B cell (primary cell): Measurements from ENCODE around the gene PLXNA1.

ENCODE experiments used
- EZH2 ChIP-seq: IDR thresholded peaks from 2 replicates; pipeline ENCODE4 v1.6.1; 2012; ENCODE audit warnings: borderline replicate concordance, low read depth, mild to moderate bottlenecking, moderate library complexity, low read length; ENCODE audit not compliant: insufficient read depth, poor library complexity, severe bottlenecking
- TF ChIP-seq, protein P1 (sequence below): fragments of 200-600 bp; IDR thresholded peaks from one replicate; pipeline ENCODE4 v1.8.0; 2022; ENCODE audit warnings: antibody characterized with exemption, mild to moderate bottlenecking

DNA sequence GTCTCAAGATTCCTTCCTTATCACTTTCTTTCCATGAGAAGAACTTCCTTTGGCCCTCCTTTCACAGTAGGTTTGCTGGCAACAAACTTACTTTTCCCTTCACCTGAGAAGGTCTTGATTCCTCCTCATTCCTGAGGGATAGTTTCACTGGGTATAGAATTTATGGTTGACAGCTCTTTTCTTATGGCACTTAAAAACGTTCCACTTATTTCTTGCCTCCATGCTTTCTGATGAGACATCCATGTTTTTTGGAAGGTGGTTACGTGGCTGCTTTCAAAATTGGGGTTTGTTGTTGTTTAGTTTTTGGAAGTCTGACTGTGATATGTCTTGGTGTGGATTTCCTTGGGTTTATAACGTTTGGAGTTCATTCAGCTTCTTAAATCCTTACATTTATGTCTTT is 8.2 kb upstream of the PLXNA1 start:
- TF ChIP-seq, protein P1, sequence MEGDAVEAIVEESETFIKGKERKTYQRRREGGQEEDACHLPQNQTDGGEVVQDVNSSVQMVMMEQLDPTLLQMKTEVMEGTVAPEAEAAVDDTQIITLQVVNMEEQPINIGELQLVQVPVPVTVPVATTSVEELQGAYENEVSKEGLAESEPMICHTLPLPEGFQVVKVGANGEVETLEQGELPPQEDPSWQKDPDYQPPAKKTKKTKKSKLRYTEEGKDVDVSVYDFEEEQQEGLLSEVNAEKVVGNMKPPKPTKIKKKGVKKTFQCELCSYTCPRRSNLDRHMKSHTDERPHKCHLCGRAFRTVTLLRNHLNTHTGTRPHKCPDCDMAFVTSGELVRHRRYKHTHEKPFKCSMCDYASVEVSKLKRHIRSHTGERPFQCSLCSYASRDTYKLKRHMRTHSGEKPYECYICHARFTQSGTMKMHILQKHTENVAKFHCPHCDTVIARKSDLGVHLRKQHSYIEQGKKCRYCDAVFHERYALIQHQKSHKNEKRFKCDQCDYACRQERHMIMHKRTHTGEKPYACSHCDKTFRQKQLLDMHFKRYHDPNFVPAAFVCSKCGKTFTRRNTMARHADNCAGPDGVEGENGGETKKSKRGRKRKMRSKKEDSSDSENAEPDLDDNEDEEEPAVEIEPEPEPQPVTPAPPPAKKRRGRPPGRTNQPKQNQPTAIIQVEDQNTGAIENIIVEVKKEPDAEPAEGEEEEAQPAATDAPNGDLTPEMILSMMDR, result no peak
- no peak for TF ChIP-seq EZH2
